Measurements from ENCODE around the gene KRTAP10-4. TPM values are rescaled to one million over a fixed set of nuclear protein-coding genes. Genes with fewer than 3 reads are reported as not detected.
"Not testable (repeated sequence)": the region's sequence is repeated elsewhere in the genome, so short reads cannot be mapped to it uniquely, and the experiment has no call there.

Gene KRTAP10-4
- polyA plus RNA-seq, 1 of the 3 experiments (the other 2 are of a cell fraction), result not detected

- H3K4me1 ChIP-seq (ENCODE audit: control insufficient read depth in 1 of 2, insufficient read depth in 2 of 2, low read depth in 1 of 2, low read length in 1 of 2), result no peaks in the 10 kb centered on the region
- ChIA-PET POLR2A (no interaction called here), CTCF (no interaction called here)
- peaks cover 53% of the 10 kb centered on the region for H3K27me3 ChIP-seq (ENCODE audit: insufficient read depth)
- H2AFZ ChIP-seq (ENCODE audit: low read depth), result no peak overlapping the region
- no peaks in the 10 kb centered on the region for H3K79me2 ChIP-seq (ENCODE audit: insufficient read depth)
- H3K9me2 ChIP-seq, result no peaks in the 10 kb centered on the region
- no peaks in the 10 kb centered on the region for H3F3A ChIP-seq (replicated peaks; ENCODE audit: insufficient read depth)
- no peak overlapping the region for H3K9ac ChIP-seq
- H4K20me1 ChIP-seq (ENCODE audit: insufficient read depth), result no peaks in the 10 kb centered on the region
- H3K36me3 ChIP-seq (replicated peaks in 1 of 2; ENCODE audit: control insufficient read depth in 1 of 2, insufficient read depth in 2 of 2, low read length in 1 of 2), result no peaks in the 10 kb centered on the region
- H3K9me3 ChIP-seq, result no peaks in the 10 kb centered on the region
- DNase-seq, result no peak
- H3K4me3 ChIP-seq (ENCODE audit: low read depth in 2 of 2, low read length in 1 of 2), result no peak overlapping the region
- no peak overlapping the region for H3K4me2 ChIP-seq
- 17% methylated on average over 22 of the region's 30 CpGs for WGBS (ENCODE audit: low lambda C conversion rate)
- H3K27ac ChIP-seq (ENCODE audit: low read depth in 2 of 2, low read length in 1 of 2), result no peak overlapping the region
- no peak for TF ChIP-seq EZH2phosphoT487 (IDR thresholded peaks at IDR 0.05; ENCODE audit: borderline replicate concordance, low read depth)
Measured at GRCh38 chr21:44557491-44558328, 15.8 kb upstream of the KRTAP10-4 start.

- H2AFZ ChIP-seq (ENCODE audit: low read depth); H3K36me3 ChIP-seq (replicated peaks in 1 of 2; ENCODE audit: control insufficient read depth in 1 of 2, insufficient read depth in 2 of 2, low read length in 1 of 2); H3K4me2 ChIP-seq; DNase-seq; H4K20me1 ChIP-seq (ENCODE audit: insufficient read depth); H3K9me3 ChIP-seq; H3K4me1 ChIP-seq (ENCODE audit: control insufficient read depth in 1 of 2, insufficient read depth in 2 of 2, low read depth in 1 of 2, low read length in 1 of 2); H3F3A ChIP-seq (replicated peaks; ENCODE audit: insufficient read depth); H3K4me3 ChIP-seq (ENCODE audit: low read depth in 2 of 2, low read length in 1 of 2); H3K27ac ChIP-seq (ENCODE audit: low read depth in 2 of 2, low read length in 1 of 2); H3K9ac ChIP-seq; POLR2A ChIA-PET; CTCF ChIA-PET; H3K79me2 ChIP-seq (ENCODE audit: insufficient read depth); H3K9me2 ChIP-seq: not testable (repeated sequence)
- 14% methylated on average over 2 of the region's 10 CpGs for WGBS (ENCODE audit: low lambda C conversion rate)
- H3K27me3 ChIP-seq (ENCODE audit: insufficient read depth), result peaks cover 47% of the 10 kb centered on the region
Measured at GRCh38 chr21:44558329-44558675, 15.2 kb upstream of the KRTAP10-4 start.

- CTCF ChIA-PET, result no interaction called here
- H3K4me2 ChIP-seq, result no peak within 1 kb of the TSS
- 3% methylated on average over 5 of the region's 5 CpGs for WGBS (ENCODE audit: low lambda C conversion rate)
- H3F3A ChIP-seq (replicated peaks; ENCODE audit: insufficient read depth), result no peaks in the 10 kb centered on the region
- H3K4me3 ChIP-seq (ENCODE audit: low read depth in 2 of 2, low read length in 1 of 2), result no peak within 1 kb of the TSS
- H3K9me2 ChIP-seq, result no peaks in the 10 kb centered on the region
- POLR2A ChIA-PET, result no interaction called here
- H2AFZ ChIP-seq (ENCODE audit: low read depth), result no peak within 1 kb of the TSS
- no peaks in the 10 kb centered on the region for H3K9me3 ChIP-seq
- H3K4me1 ChIP-seq (ENCODE audit: control insufficient read depth in 1 of 2, insufficient read depth in 2 of 2, low read depth in 1 of 2, low read length in 1 of 2), result no peaks in the 10 kb centered on the region
- no peak within 1 kb of the TSS for H3K9ac ChIP-seq
- no peaks in the 10 kb centered on the region for H3K36me3 ChIP-seq (replicated peaks in 1 of 2; ENCODE audit: control insufficient read depth in 1 of 2, insufficient read depth in 2 of 2, low read length in 1 of 2)
- H3K79me2 ChIP-seq (ENCODE audit: insufficient read depth), result no peaks in the 10 kb centered on the region
- no peak for DNase-seq
- peaks cover 43% of the 10 kb centered on the region for H3K27me3 ChIP-seq (ENCODE audit: insufficient read depth)
- no peak within 1 kb of the TSS for H3K27ac ChIP-seq (ENCODE audit: low read depth in 2 of 2, low read length in 1 of 2)
- H4K20me1 ChIP-seq (ENCODE audit: insufficient read depth), result no peaks in the 10 kb centered on the region
- TF ChIP-seq TAF1 (IDR thresholded peaks at IDR 0.05; ENCODE audit: borderline replicate concordance, low read depth, low read length) (no peak), JUND (IDR thresholded peaks at IDR 0.05) (no peak), FOXJ3 (CRISPR knock-in tag; IDR thresholded peaks at IDR 0.05) (no peak)
Measured at GRCh38 chr21:44558695-44559094, 14.8 kb upstream of the KRTAP10-4 start, which contains the start of gene KRTAP10-3. Gene KRTAP10-3, minus strand, starts transcription at chr21:44558795. Its CDS starts 80 bp downstream, at chr21:44558715.

GRCh38 chr21:44564099-44564498 is 9.4 kb upstream of the KRTAP10-4 start:
- H3K4me2 ChIP-seq, result no peak overlapping the region
- H3K27ac ChIP-seq (ENCODE audit: low read depth in 2 of 2, low read length in 1 of 2), result no peak overlapping the region
- H3K4me3 ChIP-seq (ENCODE audit: low read depth in 2 of 2, low read length in 1 of 2), result no peak overlapping the region
- H3F3A ChIP-seq (replicated peaks; ENCODE audit: insufficient read depth), result no peaks in the 10 kb centered on the region
- peaks cover 6% of the 10 kb centered on the region; the same call in 1 of the 2 replicates for H3K27me3 ChIP-seq (ENCODE audit: insufficient read depth)
- no peaks in the 10 kb centered on the region for H4K20me1 ChIP-seq (ENCODE audit: insufficient read depth)
- no peak for DNase-seq
- no peaks in the 10 kb centered on the region for H3K9me3 ChIP-seq
- H2AFZ ChIP-seq (ENCODE audit: low read depth), result no peak overlapping the region
- H3K9me2 ChIP-seq, result no peaks in the 10 kb centered on the region
- 40% methylated on average over 1 of the region's 1 CpG for WGBS (ENCODE audit: low lambda C conversion rate)
- no peaks in the 10 kb centered on the region for H3K4me1 ChIP-seq (ENCODE audit: control insufficient read depth in 1 of 2, insufficient read depth in 2 of 2, low read depth in 1 of 2, low read length in 1 of 2)
- no peak overlapping the region for H3K9ac ChIP-seq
- H3K36me3 ChIP-seq (replicated peaks in 1 of 2; ENCODE audit: control insufficient read depth in 1 of 2, insufficient read depth in 2 of 2, low read length in 1 of 2), result no peaks in the 10 kb centered on the region
- POLR2A ChIA-PET, result no interaction called here
- CTCF ChIA-PET, result no interaction called here
- H3K79me2 ChIP-seq (ENCODE audit: insufficient read depth), result no peaks in the 10 kb centered on the region
- TF ChIP-seq, protein P1, sequence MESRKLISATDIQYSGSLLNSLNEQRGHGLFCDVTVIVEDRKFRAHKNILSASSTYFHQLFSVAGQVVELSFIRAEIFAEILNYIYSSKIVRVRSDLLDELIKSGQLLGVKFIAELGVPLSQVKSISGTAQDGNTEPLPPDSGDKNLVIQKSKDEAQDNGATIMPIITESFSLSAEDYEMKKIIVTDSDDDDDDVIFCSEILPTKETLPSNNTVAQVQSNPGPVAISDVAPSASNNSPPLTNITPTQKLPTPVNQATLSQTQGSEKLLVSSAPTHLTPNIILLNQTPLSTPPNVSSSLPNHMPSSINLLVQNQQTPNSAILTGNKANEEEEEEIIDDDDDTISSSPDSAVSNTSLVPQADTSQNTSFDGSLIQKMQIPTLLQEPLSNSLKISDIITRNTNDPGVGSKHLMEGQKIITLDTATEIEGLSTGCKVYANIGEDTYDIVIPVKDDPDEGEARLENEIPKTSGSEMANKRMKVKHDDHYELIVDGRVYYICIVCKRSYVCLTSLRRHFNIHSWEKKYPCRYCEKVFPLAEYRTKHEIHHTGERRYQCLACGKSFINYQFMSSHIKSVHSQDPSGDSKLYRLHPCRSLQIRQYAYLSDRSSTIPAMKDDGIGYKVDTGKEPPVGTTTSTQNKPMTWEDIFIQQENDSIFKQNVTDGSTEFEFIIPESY (IDR thresholded peaks at IDR 0.05; ENCODE audit: borderline replicate concordance, low read depth), result no peak
- TF ChIP-seq EP300 (IDR thresholded peaks at IDR 0.05; ENCODE audit: borderline replicate concordance in 1 of 2, low read depth in 1 of 2, low read length in 1 of 2), result no peak
- no peak for TF ChIP-seq RAD21 (IDR thresholded peaks at IDR 0.05; ENCODE audit: low read length)
- TF ChIP-seq TEAD4 (IDR thresholded peaks at IDR 0.05; ENCODE audit: borderline replicate concordance, insufficient read depth), result no peak
- TF ChIP-seq TCF12 (IDR thresholded peaks at IDR 0.05), result no peak
- TF ChIP-seq, protein P2, sequence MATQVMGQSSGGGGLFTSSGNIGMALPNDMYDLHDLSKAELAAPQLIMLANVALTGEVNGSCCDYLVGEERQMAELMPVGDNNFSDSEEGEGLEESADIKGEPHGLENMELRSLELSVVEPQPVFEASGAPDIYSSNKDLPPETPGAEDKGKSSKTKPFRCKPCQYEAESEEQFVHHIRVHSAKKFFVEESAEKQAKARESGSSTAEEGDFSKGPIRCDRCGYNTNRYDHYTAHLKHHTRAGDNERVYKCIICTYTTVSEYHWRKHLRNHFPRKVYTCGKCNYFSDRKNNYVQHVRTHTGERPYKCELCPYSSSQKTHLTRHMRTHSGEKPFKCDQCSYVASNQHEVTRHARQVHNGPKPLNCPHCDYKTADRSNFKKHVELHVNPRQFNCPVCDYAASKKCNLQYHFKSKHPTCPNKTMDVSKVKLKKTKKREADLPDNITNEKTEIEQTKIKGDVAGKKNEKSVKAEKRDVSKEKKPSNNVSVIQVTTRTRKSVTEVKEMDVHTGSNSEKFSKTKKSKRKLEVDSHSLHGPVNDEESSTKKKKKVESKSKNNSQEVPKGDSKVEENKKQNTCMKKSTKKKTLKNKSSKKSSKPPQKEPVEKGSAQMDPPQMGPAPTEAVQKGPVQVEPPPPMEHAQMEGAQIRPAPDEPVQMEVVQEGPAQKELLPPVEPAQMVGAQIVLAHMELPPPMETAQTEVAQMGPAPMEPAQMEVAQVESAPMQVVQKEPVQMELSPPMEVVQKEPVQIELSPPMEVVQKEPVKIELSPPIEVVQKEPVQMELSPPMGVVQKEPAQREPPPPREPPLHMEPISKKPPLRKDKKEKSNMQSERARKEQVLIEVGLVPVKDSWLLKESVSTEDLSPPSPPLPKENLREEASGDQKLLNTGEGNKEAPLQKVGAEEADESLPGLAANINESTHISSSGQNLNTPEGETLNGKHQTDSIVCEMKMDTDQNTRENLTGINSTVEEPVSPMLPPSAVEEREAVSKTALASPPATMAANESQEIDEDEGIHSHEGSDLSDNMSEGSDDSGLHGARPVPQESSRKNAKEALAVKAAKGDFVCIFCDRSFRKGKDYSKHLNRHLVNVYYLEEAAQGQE (IDR thresholded peaks at IDR 0.05; ENCODE audit: low read depth, low read length), result no peak
